Ovary (tissue), 9 donors: Measurements from ENCODE around the gene RASGRP3. TPM values are rescaled to one million over a fixed set of nuclear protein-coding genes. Genes with fewer than 3 reads are reported as not detected.

Experiments used
- DNase-seq, 5 donors: peaks; one replicate each; pipeline ENCODE4 v3.0.0-alpha.2; 2019 to 2020
- H3K27ac ChIP-seq, 2 donors: fragments of 200-600 bp; one replicate each; pipeline versions ENCODE4 v1.5.1 to v1.8.0; 2019 to 2022
- H3K27me3 ChIP-seq: fragments of 200-600 bp; one replicate; pipeline ENCODE4 v1.8.0; 2022
- H3K36me3 ChIP-seq: fragments of 200-600 bp; sonication (generic); one replicate; pipeline ENCODE4 v1.5.1; 2019
- H3K4me1 ChIP-seq: one replicate; pipeline ENCODE4 v1.8.1; 2013; ENCODE audit warnings: mild to moderate bottlenecking, moderate library complexity; ENCODE audit not compliant: insufficient read depth
- H3K4me3 ChIP-seq: fragments of 200-600 bp; sonication (generic); one replicate; pipeline ENCODE4 v1.5.1; 2017
- H3K9me3 ChIP-seq, 2 donors: fragments of 200-600 bp in 1 of 2; sonication (generic) in 1 of 2; one replicate each; pipeline versions ENCODE4 v1.5.1 to v1.8.1; 2013 to 2019; ENCODE audit warnings: mild to moderate bottlenecking in 1 of 2, moderate library complexity in 1 of 2
- EP300 ChIP-seq: sonication (generic); formaldehyde crosslinking; IDR thresholded peaks from one replicate; pipeline ENCODE4 v1.6.1; 2017; ENCODE audit warnings: antibody characterized with exemption
- POLR2A ChIP-seq: fragments of 450-650 bp; IDR thresholded peaks from one replicate; pipeline ENCODE4 v1.6.1; 2017; ENCODE audit warnings: antibody characterized with exemption, mild to moderate bottlenecking, moderate library complexity
- WGBS, 3 donors: extraction: QIAGEN DNeasy Blood & Tissue Kit in 1 of 3; methylation state at CpG; one replicate each; pipeline versions ENCODE4 v1.1.5 to v1.1.7; 2013 to 2017; 5-methylcytosine and 5-hydroxymethylcytosine counted together
- intact Hi-C, 4 donors: fragments of 100-400 bp; cut with DNase I; formaldehyde crosslinking; loops; one replicate each; pipeline versions ENCODE4 v1.11.0 to v1.15.1; 2022 to 2023
- polyA plus RNA-seq, 2 donors: library from polyadenylated mRNA; stranded (reverse); fragments of 200-250 nt in 1 of 2; fragments of 350-450 nt in 1 of 2; fragmentation: Illumina TruSeq in 1 of 2; extraction: RNeasy Lipid Tissue Mini Kit (QIAGEN cat#74804) in 1 of 2; gene quantifications; one replicate each; pipeline ENCODE4 v1.2.3, GENCODE V29; 2013 to 2014
- total RNA-seq, 7 donors: library from RNA; depleted of rRNA in 2 of 7; stranded (reverse); fragments of >200 nt in 2 of 7; fragmentation: NEBNext Ultra II Directional in 3 of 7; extraction: Animal tissue kit (Norgen Biotek cat#: 25700) in 3 of 7; gene quantifications; one replicate each; pipeline versions ENCODE4 v1.1.0 to v1.2.4, GENCODE V29; 2016 to 2023
- TF ChIP-seq, protein P1 (sequence below), 3 donors: fragments of 450-650 bp in 2 of 3; fragments of 200-600 bp in 1 of 3; IDR thresholded peaks; one replicate each; pipeline versions ENCODE4 v1.5.1 to v1.8.0; 2016 to 2022; ENCODE audit warnings: antibody characterized with exemption in 3 of 3, mild to moderate bottlenecking in 1 of 3
- donor health status: DM: no; HTN: no; CAD: no; lungs with moderate emphysema.
- donor health status: DM: no; HTN: no; CAD: no.
- donor health status: Bipolar disorder and iron deficiency.
- donor health status: DM: yes; HTN: yes; CAD: no.
- donor health status: DM: no; HTN: no; CAD: no.
- donor health status: DM: yes; HTN: yes; CAD: no.

Gene RASGRP3
- total and polyA plus RNA-seq, 9 donors, result 1.9 to 6.4 (median 3.0) TPM

DNA sequence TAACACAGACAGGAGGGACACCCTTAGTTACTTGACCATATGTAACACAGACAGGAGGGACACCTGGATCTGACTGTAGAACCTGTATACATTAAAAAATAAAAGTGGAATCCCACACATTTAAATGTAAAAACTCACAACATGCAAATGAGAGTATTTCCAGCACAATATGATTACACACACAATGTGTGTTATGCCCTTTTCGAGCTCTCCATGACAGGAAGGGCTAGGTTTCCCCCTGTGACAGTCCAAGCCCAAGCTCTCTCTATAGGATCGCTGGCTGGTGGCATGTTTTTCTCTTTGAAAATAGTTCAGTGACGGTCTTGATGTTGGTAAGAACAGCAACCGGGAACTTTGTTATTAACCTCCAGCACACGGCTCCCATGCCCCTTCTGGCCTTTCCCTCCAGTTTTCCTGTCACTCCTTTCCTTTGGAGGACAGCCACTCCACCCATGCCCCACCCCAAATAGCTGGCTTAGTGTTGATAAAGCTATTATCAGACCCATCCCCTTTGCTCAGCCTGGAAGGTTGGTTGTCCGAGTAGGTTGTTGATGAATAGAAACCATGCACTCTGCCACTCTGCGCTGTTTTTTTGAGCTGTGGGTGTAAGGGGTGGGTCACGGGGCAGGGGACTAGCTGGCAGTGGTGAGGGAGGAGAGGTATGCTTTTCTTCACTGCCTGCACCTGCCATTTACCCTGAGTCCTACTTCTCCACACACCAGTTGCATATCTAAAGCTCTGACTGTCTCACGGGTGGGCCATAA is 2.7 kb downstream of the RASGRP3 start:
- H3K36me3 ChIP-seq, result no peaks in the 10 kb centered on the region
- TF ChIP-seq, protein P1, sequence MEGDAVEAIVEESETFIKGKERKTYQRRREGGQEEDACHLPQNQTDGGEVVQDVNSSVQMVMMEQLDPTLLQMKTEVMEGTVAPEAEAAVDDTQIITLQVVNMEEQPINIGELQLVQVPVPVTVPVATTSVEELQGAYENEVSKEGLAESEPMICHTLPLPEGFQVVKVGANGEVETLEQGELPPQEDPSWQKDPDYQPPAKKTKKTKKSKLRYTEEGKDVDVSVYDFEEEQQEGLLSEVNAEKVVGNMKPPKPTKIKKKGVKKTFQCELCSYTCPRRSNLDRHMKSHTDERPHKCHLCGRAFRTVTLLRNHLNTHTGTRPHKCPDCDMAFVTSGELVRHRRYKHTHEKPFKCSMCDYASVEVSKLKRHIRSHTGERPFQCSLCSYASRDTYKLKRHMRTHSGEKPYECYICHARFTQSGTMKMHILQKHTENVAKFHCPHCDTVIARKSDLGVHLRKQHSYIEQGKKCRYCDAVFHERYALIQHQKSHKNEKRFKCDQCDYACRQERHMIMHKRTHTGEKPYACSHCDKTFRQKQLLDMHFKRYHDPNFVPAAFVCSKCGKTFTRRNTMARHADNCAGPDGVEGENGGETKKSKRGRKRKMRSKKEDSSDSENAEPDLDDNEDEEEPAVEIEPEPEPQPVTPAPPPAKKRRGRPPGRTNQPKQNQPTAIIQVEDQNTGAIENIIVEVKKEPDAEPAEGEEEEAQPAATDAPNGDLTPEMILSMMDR (IDR thresholded peaks at IDR 0.05), result no peak
- TF ChIP-seq EP300, result no peak
- H3K4me1 ChIP-seq, result peaks cover 1% of the 10 kb centered on the region
- WGBS, 3 donors, result 80 to 83% (median 82%) methylated on average over 9 of the region's 9 CpGs
- DNase-seq, result peak in 1 of 5 donors; percentile 21
- H3K9me3 ChIP-seq, result no peaks in the 10 kb centered on the region
- H3K27me3 ChIP-seq, result no peaks in the 10 kb centered on the region
- H3K27ac ChIP-seq, result no peak overlapping the region
- no peak overlapping the region for H3K4me3 ChIP-seq
- intact Hi-C loops, result loop anchor here in 1 of 4 donors (5.0 kb wide), 1 partner anchor 103 kb away; no protein-coding TSS in a partner anchor

- intact Hi-C loops, result no loop called here
- DNase-seq, result no peak
- WGBS, 3 donors, result 65 to 91% (median 82%) methylated on average over 2 of the region's 2 CpGs
- Histone ChIP-seq H3K36me3 (no peaks in the 10 kb centered on the region), H3K9me3 (no peaks in the 10 kb centered on the region), H3K27ac (no peak overlapping the region), H3K27me3 (no peaks in the 10 kb centered on the region), H3K4me3 (no peak overlapping the region), H3K4me1 (no peaks in the 10 kb centered on the region)
- TF ChIP-seq POLR2A, result no peak
- TF ChIP-seq, protein P1 (IDR thresholded peaks at IDR 0.05), result no peak
- no peak for TF ChIP-seq EP300
These were observed 6.1 kb downstream of the RASGRP3 start for GRCh38 chr2:33482518-33482917.

DNA sequence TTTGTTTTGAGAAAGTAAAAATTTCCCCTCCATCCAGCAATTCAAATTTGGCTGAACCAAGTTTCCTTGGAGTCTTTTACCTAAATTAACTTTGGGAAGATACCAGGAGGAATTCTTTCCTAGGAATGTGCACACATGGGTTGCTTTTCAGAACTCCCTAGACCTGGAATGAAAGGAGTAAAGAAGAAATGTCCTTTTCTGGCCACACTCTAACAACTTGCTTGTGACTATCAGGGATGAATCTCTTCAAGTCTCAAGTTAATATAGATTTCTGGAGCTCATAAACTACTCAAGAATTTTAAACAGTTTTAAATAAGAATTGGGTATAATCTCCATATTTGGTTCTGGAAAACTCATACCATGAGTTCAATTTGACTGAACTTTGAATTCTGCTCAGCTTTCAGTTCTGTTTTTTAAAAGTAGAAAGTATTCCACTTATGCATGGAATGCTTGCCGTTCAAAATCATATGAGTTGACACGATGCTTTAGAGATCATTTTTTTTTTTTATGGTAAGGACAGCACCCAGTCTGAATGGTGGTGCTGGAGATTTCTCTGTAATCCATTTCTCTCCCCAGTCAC is 7.7 kb downstream of the RASGRP3 start:
- DNase-seq, result no peak
- Histone ChIP-seq H3K9me3 (no peaks in the 10 kb centered on the region), H3K4me1 (no peaks in the 10 kb centered on the region), H3K36me3 (no peaks in the 10 kb centered on the region), H3K27me3 (no peaks in the 10 kb centered on the region), H3K4me3 (no peak overlapping the region), H3K27ac (no peak overlapping the region)
- intact Hi-C loops, result no loop called here
- WGBS, 3 donors, result 2 to 5% (median 4%) methylated on average over 2 of the region's 2 CpGs
- TF ChIP-seq EP300 (no peak), POLR2A (no peak)
- TF ChIP-seq, protein P1 (IDR thresholded peaks at IDR 0.05), result no peak

DNA sequence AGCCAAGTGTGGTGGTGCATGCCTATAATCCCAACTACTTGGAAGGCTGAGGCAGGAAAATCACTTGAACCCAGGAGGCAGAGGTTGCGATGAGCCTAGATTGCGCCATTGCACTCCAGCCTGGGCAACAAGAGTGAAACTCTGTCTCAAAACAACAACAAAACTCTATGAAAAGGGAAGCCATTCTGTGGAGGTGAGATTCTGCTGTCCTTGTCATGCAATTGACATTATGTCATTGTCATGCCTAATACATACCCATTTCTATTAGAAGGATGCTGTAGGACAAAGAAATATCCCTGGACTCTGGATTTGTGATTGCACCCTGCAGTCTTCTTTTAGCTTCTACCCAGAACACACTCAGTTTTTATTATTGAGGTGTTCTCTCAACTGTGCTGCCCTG is 8.6 kb downstream of the RASGRP3 start:
- Histone ChIP-seq H3K27me3 (no peaks in the 10 kb centered on the region), H3K4me1 (no peaks in the 10 kb centered on the region), H3K27ac (no peak overlapping the region), H3K9me3 (no peaks in the 10 kb centered on the region), H3K4me3 (no peak overlapping the region), H3K36me3 (no peaks in the 10 kb centered on the region)
- DNase-seq, result no peak
- TF ChIP-seq EP300 (no peak), POLR2A (no peak)
- TF ChIP-seq, protein P1 (IDR thresholded peaks at IDR 0.05), result no peak
- intact Hi-C loops, result no loop called here
- 96 to 100% (median 97%) methylated on average over 2 of the region's 2 CpGs for WGBS, 3 donors
